Peyer's patch (tissue), 4 donors: Measurements from ENCODE around the gene MAGED1. TPM values are rescaled to one million over a fixed set of nuclear protein-coding genes. Genes with fewer than 3 reads are reported as not detected.

Experiments used
- DNase-seq, 3 donors: peaks; one replicate each; pipeline ENCODE4 v3.0.0-alpha.2; 2017 to 2019
- H3K27ac ChIP-seq, 4 donors: fragments of 200-600 bp; sonication (generic); one replicate each; pipeline ENCODE4 v1.5.1; 2016 to 2019
- H3K27me3 ChIP-seq, 2 donors: fragments of 200-600 bp; sonication (generic); one replicate each; pipeline ENCODE4 v1.5.1; 2019
- H3K36me3 ChIP-seq, 3 donors: fragments of 200-600 bp; sonication (generic); one replicate each; pipeline ENCODE4 v1.5.1; 2016 to 2019
- H3K4me1 ChIP-seq, 4 donors: fragments of 200-600 bp; sonication (generic); one replicate each; pipeline ENCODE4 v1.5.1; 2016 to 2019
- H3K4me3 ChIP-seq, 4 donors: fragments of 200-600 bp; sonication (generic); 1 replicate in 3 of 4; 2 replicates in 1 of 4; pipeline ENCODE4 v1.5.1; 2016 to 2019; ENCODE audit warnings: mild to moderate bottlenecking in 1 of 4
- H3K9me3 ChIP-seq, 4 donors: fragments of 200-600 bp; sonication (generic); one replicate each; pipeline ENCODE4 v1.5.1; 2016 to 2019; ENCODE audit warnings: mild to moderate bottlenecking in 1 of 4
- POLR2A ChIP-seq, 2 donors: fragments of 450-650 bp; IDR thresholded peaks; one replicate each; pipeline ENCODE4 v1.5.1; 2017; ENCODE audit warnings: antibody characterized with exemption in 2 of 2, mild to moderate bottlenecking in 2 of 2, moderate library complexity in 2 of 2
- small RNA-seq, 2 donors: library from RNA; depleted of rRNA; stranded (forward); fragments of <200 nt; gene quantifications; one replicate each; pipeline ENCODE3, GENCODE V24; 2016
- total RNA-seq, 4 donors: library from RNA; depleted of rRNA; stranded (reverse); fragments of >200 nt; gene quantifications; one replicate each; pipeline ENCODE4 v1.1.0, GENCODE V29; 2016
- TF ChIP-seq, protein P1 (sequence below), 6 experiments: fragments of 450-650 bp in 4 of 6; fragments of 200-600 bp in 2 of 6; sonication (generic) in 1 of 6; IDR thresholded peaks; one replicate each; pipeline ENCODE4 v1.5.1; 2017 to 2019; ENCODE audit warnings: antibody characterized with exemption in 6 of 6, mild to moderate bottlenecking in 3 of 6, moderate library complexity in 1 of 6

The MAGED1 gene
- total RNA-seq, 4 donors from 2014 or later, result 35.6 to 42.1 (median 36.9) TPM

DNA sequence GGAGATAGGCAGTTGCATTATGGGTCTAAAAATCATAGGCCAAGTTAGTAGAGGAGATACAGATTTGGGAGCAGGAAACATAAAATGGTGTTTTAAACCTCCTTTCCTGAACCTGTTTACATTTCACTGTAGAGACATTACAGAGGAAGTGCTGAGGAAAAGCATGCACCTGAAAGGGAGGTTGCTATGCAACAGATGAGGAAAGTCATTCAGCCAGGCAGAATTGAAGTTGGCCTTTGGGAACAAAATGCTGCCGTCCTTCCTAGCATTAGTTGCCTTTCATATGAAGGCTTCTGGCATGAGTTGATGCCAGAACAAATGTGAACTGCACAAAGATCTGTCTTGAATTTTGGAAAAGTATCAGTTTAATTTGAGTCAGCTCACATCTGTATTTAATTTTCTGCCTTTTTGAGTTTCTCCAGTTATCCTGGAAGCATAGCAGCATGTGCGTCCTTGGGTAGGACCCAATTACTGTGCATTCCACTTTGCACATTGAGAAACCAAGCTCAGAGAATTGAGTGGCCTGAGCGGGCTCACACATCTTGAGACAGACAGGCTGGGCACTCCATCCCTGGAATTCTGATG, 38.2 kb downstream of the MAGED1 start:
- Histone ChIP-seq H3K36me3 (no peaks in the 10 kb centered on the region), H3K4me1 (no peaks in the 10 kb centered on the region), H3K27ac (no peak overlapping the region), H3K27me3 (no peaks in the 10 kb centered on the region), H3K4me3 (no peak overlapping the region), H3K9me3 (no peaks in the 10 kb centered on the region)
- no peak for TF ChIP-seq POLR2A (IDR thresholded peaks at IDR 0.05)
- TF ChIP-seq, protein P1, sequence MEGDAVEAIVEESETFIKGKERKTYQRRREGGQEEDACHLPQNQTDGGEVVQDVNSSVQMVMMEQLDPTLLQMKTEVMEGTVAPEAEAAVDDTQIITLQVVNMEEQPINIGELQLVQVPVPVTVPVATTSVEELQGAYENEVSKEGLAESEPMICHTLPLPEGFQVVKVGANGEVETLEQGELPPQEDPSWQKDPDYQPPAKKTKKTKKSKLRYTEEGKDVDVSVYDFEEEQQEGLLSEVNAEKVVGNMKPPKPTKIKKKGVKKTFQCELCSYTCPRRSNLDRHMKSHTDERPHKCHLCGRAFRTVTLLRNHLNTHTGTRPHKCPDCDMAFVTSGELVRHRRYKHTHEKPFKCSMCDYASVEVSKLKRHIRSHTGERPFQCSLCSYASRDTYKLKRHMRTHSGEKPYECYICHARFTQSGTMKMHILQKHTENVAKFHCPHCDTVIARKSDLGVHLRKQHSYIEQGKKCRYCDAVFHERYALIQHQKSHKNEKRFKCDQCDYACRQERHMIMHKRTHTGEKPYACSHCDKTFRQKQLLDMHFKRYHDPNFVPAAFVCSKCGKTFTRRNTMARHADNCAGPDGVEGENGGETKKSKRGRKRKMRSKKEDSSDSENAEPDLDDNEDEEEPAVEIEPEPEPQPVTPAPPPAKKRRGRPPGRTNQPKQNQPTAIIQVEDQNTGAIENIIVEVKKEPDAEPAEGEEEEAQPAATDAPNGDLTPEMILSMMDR (IDR thresholded peaks at IDR 0.05), result no peak
- no peak for DNase-seq

Small RNAs within 50 kb of the gene (small RNA-seq; reads per million reads assigned to genes)
- gene AL929410.2, result 0 reads per million in 2 donors
- 0 reads per million in 2 donors for gene RNU6-504P

Other genes starting within 250 kb of the MAGED1 start
- gene CENPVL2, start 210.8 kb upstream of the MAGED1 start, total RNA-seq, result not detected
- gene CENPVL1, start 183.1 kb upstream of the MAGED1 start, total RNA-seq, result not detected
- gene GSPT2, start 150.2 kb upstream of the MAGED1 start, total RNA-seq, result 1 to 10 TPM; 1.0 to 5.0 (median 1.8) TPM
- gene MAGED4B, start 175.6 kb downstream of the MAGED1 start, total RNA-seq, result 10 to 100 TPM in 1 of 4 donors, 1 to 10 TPM in 3; 3.5 to 20.6 (median 6.0) TPM